ENCODE data around the gene TP53TG5. TPM values are rescaled to one million over a fixed set of nuclear protein-coding genes. Genes with fewer than 3 reads are reported as not detected.

TP53TG5 gene
- total RNA-seq = not detected

DNA sequence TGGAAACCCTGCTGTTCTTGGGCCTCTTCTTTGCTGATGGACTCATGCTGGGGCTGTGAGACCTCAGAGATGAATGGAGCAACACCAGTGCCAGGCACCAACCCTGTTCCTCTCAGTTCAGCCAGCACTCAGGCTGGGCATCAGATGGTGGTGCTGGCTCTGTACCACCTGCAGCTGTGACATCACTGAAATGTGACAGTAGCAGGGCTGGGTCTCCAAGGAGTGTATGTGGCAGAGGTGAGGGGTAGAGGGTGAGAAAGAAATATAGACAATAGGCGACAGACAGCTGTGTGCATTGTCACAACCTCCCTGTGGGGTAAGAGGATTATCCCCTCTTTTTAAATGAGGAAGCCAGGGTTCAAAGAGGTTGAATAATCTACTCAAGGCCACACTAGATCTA lies at the start of gene TP53TG5:
TSS of gene TP53TG5 (minus strand) at position 135 of the 400 bp plus-strand sequence. CDS start at position 46, 89 bp downstream.
- no peak within 1 kb of the TSS for H3K4me3 ChIP-seq (replicated peaks in 1 of 3)
- no peaks in the 10 kb centered on the region for H3K36me3 ChIP-seq
- no peaks in the 10 kb centered on the region for H3K9me3 ChIP-seq
- TF ChIP-seq CTCF (IDR thresholded peaks at IDR 0.05) (no peak), POLR2A (IDR thresholded peaks at IDR 0.05) (no peak)
- peak within 1 kb of the TSS in 2 of 3 donors; percentile 12 to 26 for H3K27ac ChIP-seq
- H3K27me3 ChIP-seq = no peaks in the 10 kb centered on the region
- intact Hi-C loops (cut with DNase I) = no loop called here
- H3K4me1 ChIP-seq = peaks cover 14 to 20% of the 10 kb centered on the region in 2 donors
- DNase-seq = no peak
- WGBS, 2 donors = 90 to 100% methylated on average over 1 of the region's 1 CpG

GRCh38 chr20:45427236-45428149 lies 49.4 kb upstream of the TP53TG5 start:
- no peaks in the 10 kb centered on the region for H3K27me3 ChIP-seq
- H3K27ac ChIP-seq = no peak overlapping the region
- intact Hi-C loops (cut with DNase I) = no loop called here
- H3K4me3 ChIP-seq (replicated peaks in 1 of 3) = no peak overlapping the region
- no peaks in the 10 kb centered on the region for H3K9me3 ChIP-seq
- DNase-seq = no peak
- WGBS, 2 donors = 84 to 90% methylated on average over 14 of the region's 14 CpGs
- H3K36me3 ChIP-seq = peaks cover 24 to 28% of the 10 kb centered on the region in 2 donors
- TF ChIP-seq CTCF (IDR thresholded peaks at IDR 0.05) (no peak), POLR2A (IDR thresholded peaks at IDR 0.05) (no peak)
- H3K4me1 ChIP-seq = no peaks in the 10 kb centered on the region

- intact Hi-C loops (cut with DNase I) = no loop called here
- H3K4me3 ChIP-seq (replicated peaks in 1 of 3) = no peak overlapping the region
- no peaks in the 10 kb centered on the region for H3K9me3 ChIP-seq
- 87 to 91% methylated on average over 5 of the region's 5 CpGs for WGBS, 2 donors
- TF ChIP-seq CTCF (IDR thresholded peaks at IDR 0.05) = no peak
- no peak for TF ChIP-seq POLR2A (IDR thresholded peaks at IDR 0.05)
- no peaks in the 10 kb centered on the region for H3K4me1 ChIP-seq
- peaks cover 34 to 38% of the 10 kb centered on the region in 2 donors for H3K36me3 ChIP-seq
- no peak for DNase-seq
- H3K27ac ChIP-seq = no peak overlapping the region
- H3K27me3 ChIP-seq = no peaks in the 10 kb centered on the region
Measured at GRCh38 chr20:45426320-45427016, 48.3 kb upstream of the TP53TG5 start.

DNA sequence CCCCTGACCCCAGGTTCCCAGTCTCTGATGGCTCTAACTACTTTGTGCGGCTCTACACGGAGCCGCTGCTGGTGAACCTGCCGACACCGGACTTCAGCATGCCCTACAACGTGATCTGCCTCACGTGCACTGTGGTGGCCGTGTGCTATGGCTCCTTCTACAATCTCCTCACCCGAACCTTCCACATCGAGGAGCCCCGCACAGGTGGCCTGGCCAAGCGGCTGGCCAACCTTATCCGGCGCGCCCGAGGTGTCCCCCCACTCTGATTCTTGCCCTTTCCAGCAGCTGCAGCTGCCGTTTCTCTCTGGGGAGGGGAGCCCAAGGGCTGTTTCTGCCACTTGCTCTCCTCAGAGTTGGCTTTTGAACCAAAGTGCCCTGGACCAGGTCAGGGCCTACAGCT lies 47.4 kb upstream of the TP53TG5 start:
- intact Hi-C loops (cut with DNase I) = no loop called here
- Histone ChIP-seq H3K27me3 (no peaks in the 10 kb centered on the region), H3K4me1 (no peaks in the 10 kb centered on the region), H3K36me3 (peaks cover 43 to 47% of the 10 kb centered on the region in 2 donors), H3K4me3 (replicated peaks in 1 of 3) (no peak overlapping the region), H3K27ac (no peak overlapping the region), H3K9me3 (no peaks in the 10 kb centered on the region)
- TF ChIP-seq CTCF (IDR thresholded peaks at IDR 0.05) (no peak), POLR2A (IDR thresholded peaks at IDR 0.05) (no peak)
- DNase-seq = no peak
- WGBS, 2 donors = 96 to 98% methylated on average over 17 of the region's 17 CpGs

DNA sequence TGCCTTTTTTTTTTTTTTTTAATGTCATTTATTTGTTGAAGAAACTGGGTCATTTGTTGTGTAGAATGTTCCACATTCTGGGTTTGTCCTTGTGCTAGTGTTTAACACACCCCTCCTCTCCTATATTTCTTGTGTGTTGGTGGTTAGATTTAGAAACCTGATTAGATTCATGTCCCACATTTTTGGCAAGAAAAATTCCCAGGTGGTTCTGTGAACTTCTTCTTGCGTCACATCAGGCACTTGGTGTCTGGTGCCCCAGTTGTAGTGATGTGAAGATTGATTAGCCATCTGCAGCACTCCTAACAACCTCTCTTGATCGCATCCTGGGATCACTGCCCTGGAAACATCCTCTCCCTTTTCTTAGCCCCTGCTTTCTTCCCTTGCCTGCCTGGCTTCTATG lies 45.6 kb upstream of the TP53TG5 start:
- H3K9me3 ChIP-seq = no peaks in the 10 kb centered on the region
- intact Hi-C loops (cut with DNase I) = no loop called here
- no peak overlapping the region for H3K4me3 ChIP-seq (replicated peaks in 1 of 3)
- H3K27ac ChIP-seq = no peak overlapping the region
- WGBS, 2 donors = 95 to 100% methylated on average over 2 of the region's 2 CpGs
- DNase-seq = no peak
- TF ChIP-seq CTCF (IDR thresholded peaks at IDR 0.05) (no peak), POLR2A (IDR thresholded peaks at IDR 0.05) (no peak)
- peaks cover 0 to 8% of the 10 kb centered on the region in 2 donors for H3K4me1 ChIP-seq
- no peaks in the 10 kb centered on the region for H3K27me3 ChIP-seq
- peaks cover 50 to 55% of the 10 kb centered on the region in 2 donors for H3K36me3 ChIP-seq
